A549 (cell line): ENCODE data around the gene WDFY1.

Experiments used
- EHF ChIP-seq: fragments of 250-450 bp; sonication (Bioruptor Pico); IDR thresholded peaks from 2 replicates; pipeline ENCODE4 v1.5.0; 2020; ENCODE audit warnings: mild to moderate bottlenecking
- POLR2A ChIP-seq: IDR thresholded peaks from 2 replicates; pipeline ENCODE4 v1.6.1; 2012; ENCODE audit warnings: mild to moderate bottlenecking, low read length
- POLR2AphosphoS2 ChIP-seq: conservative IDR thresholded peaks from 2 replicates; pipeline ENCODE4 v1.6.1; 2012; ENCODE audit warnings: low read length, improper control_type of control experiment, inconsistent platforms
- TF ChIP-seq, protein P1 (sequence below): fragments of >200 bp; sonication (Bioruptor Twin); formaldehyde crosslinking; IDR thresholded peaks from 3 replicates; pipeline ENCODE4 v1.5.1; 2016
- TF ChIP-seq, protein P2 (sequence below): fragments of 200-600 bp; sonication (generic); IDR thresholded peaks from 2 replicates; pipeline ENCODE4 v1.6.1; 2016; ENCODE audit warnings: antibody characterized with exemption, mild to moderate bottlenecking, moderate library complexity

DNA sequence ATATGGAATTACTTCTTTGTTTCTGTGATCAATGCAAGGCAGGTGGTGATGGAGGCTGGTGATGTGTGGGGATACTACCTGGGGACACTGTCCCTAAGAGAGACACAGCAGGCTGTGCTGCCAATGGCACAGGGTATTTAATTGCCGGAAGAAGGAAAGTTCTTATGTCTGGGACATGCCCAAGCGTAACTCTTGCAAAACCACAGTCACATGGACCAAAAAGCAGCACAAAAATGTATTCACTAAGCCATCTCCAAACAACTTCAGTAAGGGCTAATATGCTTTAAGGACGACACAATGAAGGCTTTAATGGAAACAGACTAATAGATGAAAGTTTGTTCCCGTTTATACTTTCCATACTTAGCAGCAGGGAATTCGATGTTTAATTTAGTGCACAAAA lies 58.0 kb downstream of the WDFY1 start:
- TF ChIP-seq, protein P1, sequence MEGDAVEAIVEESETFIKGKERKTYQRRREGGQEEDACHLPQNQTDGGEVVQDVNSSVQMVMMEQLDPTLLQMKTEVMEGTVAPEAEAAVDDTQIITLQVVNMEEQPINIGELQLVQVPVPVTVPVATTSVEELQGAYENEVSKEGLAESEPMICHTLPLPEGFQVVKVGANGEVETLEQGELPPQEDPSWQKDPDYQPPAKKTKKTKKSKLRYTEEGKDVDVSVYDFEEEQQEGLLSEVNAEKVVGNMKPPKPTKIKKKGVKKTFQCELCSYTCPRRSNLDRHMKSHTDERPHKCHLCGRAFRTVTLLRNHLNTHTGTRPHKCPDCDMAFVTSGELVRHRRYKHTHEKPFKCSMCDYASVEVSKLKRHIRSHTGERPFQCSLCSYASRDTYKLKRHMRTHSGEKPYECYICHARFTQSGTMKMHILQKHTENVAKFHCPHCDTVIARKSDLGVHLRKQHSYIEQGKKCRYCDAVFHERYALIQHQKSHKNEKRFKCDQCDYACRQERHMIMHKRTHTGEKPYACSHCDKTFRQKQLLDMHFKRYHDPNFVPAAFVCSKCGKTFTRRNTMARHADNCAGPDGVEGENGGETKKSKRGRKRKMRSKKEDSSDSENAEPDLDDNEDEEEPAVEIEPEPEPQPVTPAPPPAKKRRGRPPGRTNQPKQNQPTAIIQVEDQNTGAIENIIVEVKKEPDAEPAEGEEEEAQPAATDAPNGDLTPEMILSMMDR: no peak
- TF ChIP-seq, protein P2, sequence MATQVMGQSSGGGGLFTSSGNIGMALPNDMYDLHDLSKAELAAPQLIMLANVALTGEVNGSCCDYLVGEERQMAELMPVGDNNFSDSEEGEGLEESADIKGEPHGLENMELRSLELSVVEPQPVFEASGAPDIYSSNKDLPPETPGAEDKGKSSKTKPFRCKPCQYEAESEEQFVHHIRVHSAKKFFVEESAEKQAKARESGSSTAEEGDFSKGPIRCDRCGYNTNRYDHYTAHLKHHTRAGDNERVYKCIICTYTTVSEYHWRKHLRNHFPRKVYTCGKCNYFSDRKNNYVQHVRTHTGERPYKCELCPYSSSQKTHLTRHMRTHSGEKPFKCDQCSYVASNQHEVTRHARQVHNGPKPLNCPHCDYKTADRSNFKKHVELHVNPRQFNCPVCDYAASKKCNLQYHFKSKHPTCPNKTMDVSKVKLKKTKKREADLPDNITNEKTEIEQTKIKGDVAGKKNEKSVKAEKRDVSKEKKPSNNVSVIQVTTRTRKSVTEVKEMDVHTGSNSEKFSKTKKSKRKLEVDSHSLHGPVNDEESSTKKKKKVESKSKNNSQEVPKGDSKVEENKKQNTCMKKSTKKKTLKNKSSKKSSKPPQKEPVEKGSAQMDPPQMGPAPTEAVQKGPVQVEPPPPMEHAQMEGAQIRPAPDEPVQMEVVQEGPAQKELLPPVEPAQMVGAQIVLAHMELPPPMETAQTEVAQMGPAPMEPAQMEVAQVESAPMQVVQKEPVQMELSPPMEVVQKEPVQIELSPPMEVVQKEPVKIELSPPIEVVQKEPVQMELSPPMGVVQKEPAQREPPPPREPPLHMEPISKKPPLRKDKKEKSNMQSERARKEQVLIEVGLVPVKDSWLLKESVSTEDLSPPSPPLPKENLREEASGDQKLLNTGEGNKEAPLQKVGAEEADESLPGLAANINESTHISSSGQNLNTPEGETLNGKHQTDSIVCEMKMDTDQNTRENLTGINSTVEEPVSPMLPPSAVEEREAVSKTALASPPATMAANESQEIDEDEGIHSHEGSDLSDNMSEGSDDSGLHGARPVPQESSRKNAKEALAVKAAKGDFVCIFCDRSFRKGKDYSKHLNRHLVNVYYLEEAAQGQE: no peak
- TF ChIP-seq POLR2A (no peak), EHF (CRISPR knock-in tag) (no peak), POLR2AphosphoS2 (no peak)
